ENCODE results near the gene LMOD1.

Gene LMOD1

DNA sequence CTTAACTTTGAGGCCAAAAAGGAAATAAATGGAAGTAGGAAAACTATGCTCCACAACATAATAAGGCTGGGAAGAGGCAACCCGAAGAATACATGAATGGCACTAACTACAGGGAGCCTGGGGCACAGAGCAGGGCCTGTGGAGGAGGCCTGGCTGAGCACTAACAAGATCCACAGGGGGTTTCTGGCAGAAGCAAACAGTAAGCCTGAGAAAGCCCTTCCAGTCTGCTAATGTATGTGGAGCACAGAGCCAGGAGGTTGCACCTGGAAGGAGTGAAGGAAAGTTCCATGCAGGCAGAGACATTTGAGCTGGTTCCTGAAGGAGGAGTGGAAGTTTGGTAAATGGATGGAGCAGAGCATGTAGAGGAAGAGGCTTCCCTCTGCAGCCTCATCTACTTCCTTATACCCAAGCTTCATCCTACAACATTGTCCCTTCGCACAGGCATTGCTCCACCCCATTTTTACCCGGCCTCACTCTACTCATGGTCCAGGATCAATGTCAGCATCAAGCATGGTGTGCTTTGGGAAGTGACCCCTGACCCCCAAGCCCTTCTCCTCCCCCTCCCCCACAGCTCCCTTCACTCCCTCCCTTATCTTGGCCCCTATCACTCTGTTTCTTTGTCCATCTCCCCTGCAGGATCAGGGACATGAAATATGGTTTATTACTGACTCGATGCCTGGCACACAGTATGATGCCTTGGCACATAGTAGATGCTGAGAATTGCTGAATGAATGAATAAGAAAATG is 34.3 kb downstream of the LMOD1 start:
- H3K4me3 Mint-ChIP-seq, result no peak overlapping the region
- H3K27me3 Mint-ChIP-seq (ENCODE audit: low read depth), result peaks cover 10% of the 10 kb centered on the region
- no peaks in the 10 kb centered on the region for H3K36me3 Mint-ChIP-seq (ENCODE audit: low read depth)
- H3K27ac Mint-ChIP-seq, result peak overlapping the region; percentile 64 to 91 (median 78)
- no peaks in the 10 kb centered on the region for H3K9me3 Mint-ChIP-seq
- TF ChIP-seq, protein P1, sequence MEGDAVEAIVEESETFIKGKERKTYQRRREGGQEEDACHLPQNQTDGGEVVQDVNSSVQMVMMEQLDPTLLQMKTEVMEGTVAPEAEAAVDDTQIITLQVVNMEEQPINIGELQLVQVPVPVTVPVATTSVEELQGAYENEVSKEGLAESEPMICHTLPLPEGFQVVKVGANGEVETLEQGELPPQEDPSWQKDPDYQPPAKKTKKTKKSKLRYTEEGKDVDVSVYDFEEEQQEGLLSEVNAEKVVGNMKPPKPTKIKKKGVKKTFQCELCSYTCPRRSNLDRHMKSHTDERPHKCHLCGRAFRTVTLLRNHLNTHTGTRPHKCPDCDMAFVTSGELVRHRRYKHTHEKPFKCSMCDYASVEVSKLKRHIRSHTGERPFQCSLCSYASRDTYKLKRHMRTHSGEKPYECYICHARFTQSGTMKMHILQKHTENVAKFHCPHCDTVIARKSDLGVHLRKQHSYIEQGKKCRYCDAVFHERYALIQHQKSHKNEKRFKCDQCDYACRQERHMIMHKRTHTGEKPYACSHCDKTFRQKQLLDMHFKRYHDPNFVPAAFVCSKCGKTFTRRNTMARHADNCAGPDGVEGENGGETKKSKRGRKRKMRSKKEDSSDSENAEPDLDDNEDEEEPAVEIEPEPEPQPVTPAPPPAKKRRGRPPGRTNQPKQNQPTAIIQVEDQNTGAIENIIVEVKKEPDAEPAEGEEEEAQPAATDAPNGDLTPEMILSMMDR (IDR thresholded peaks at IDR 0.05; ENCODE audit: unreplicated experiment in 3 of 3), result no peak
- peaks cover 44% of the 10 kb centered on the region for H3K4me1 Mint-ChIP-seq

DNA sequence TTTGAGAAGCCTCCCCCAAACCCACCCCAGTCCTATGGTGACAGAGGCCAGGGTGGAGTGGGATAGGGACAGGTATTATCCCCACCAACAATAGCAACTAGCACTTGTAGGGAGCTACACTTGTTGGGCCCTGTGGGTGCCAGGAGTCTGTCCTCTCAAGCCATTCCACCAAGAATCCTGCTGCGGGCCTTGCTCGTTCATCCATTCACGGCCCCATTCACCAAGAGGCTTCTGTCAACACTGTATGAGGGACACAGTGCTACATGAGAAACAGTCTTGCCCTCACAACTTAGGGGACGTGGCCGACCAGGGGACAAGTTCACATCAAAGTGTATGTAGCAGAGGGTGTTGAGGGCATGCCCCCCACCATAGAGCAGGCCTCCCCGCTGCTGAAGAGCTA is 38.7 kb downstream of the LMOD1 start:
- Mint-ChIP-seq H3K4me1 (peaks cover 40% of the 10 kb centered on the region), H3K36me3 (ENCODE audit: low read depth) (no peaks in the 10 kb centered on the region), H3K27me3 (ENCODE audit: low read depth) (peaks cover 10% of the 10 kb centered on the region), H3K27ac (peak overlapping the region in 2 of 3 experiments; percentile 53 to 81), H3K9me3 (no peaks in the 10 kb centered on the region), H3K4me3 (no peak overlapping the region)
- TF ChIP-seq, protein P1 (IDR thresholded peaks at IDR 0.05; ENCODE audit: unreplicated experiment in 3 of 3), result no peak

DNA sequence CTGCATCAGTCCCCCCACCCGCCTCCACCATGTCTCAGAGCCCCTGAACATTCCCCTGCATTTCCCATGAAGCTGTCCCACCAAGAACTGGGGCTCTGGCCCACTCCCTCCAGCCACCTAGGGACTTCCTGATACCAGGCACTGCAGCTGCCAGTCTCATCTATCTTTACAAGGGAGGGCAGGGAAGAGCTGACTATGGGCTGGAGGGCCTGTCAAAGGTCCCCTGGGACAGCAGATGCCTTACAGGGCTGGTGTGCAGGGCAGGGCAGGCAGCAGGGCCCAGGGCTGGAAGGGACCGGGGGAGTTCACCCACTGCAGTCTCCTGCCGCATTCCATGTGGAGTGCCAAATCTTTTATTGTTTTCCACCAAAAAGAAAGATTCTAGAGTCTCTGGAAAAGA is 40.0 kb downstream of the LMOD1 start:
- Mint-ChIP-seq H3K4me3 (no peak overlapping the region), H3K4me1 (peaks cover 32% of the 10 kb centered on the region), H3K9me3 (no peaks in the 10 kb centered on the region), H3K36me3 (ENCODE audit: low read depth) (no peaks in the 10 kb centered on the region), H3K27ac (peak overlapping the region in 2 of 3 experiments; percentile 74 to 96), H3K27me3 (ENCODE audit: low read depth) (peaks cover 10% of the 10 kb centered on the region)
- TF ChIP-seq, protein P1 (IDR thresholded peaks at IDR 0.05; ENCODE audit: unreplicated experiment in 3 of 3), result no peak

DNA sequence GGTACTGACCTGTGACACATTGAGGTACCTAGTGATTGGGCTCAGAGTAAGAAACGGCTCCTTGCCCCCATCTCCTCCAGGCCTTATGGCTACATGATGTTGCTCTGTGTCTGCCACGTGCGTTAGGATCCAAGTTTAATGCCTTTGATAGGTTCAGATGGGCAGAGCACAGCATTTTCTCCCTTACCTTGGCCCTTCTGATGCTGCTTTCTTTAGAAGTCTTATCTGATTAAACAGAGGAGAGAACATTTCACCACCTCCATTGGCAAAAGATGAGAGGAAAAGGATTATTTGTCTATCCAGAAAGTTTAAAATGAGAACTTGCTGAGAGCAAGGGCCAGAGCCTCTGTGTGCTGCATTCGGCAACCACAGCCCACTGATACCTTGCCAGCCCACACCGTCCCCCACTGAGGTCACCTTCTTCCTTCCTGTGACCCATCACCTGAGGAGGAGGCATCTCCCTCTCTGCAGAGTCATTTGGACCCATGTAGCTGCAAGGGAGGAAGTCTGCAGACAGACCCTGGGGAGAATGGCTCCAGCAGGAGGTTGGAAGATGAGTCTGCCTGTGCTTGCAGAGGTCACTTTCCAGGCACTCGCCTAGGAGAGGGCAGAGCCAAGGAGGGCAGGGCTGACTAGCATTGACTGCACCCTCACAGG is 41.0 kb downstream of the LMOD1 start:
- H3K4me1 Mint-ChIP-seq, result peaks cover 32% of the 10 kb centered on the region
- H3K9me3 Mint-ChIP-seq, result no peaks in the 10 kb centered on the region
- no peak overlapping the region for H3K4me3 Mint-ChIP-seq
- H3K36me3 Mint-ChIP-seq (ENCODE audit: low read depth), result peaks cover 4% of the 10 kb centered on the region
- peaks cover 10% of the 10 kb centered on the region for H3K27me3 Mint-ChIP-seq (ENCODE audit: low read depth)
- TF ChIP-seq, protein P1 (IDR thresholded peaks at IDR 0.05; ENCODE audit: unreplicated experiment in 3 of 3), result no peak
- peak overlapping the region; percentile 75 to 96 (median 96) for H3K27ac Mint-ChIP-seq

DNA sequence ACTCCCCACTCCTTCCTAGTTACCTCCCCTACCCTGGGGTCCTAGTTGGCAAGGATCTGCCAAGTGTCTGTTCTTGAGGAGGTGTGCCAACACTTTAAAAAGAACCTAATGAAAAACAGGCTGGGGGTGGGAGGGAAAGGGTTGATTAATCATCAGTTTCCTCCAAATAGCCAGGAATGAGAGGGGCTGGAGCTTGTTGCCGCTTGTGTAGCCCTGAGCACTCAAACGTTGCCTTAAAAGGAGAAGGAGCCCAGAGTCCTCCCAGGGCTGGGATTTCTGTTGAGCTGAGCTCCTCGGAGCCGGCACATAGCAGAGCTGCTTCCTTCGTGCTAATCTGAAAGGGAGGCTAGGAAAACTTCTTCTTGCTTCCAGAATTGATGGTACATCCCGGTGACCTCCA is 41.8 kb downstream of the LMOD1 start:
- Mint-ChIP-seq H3K4me3 (no peak overlapping the region), H3K4me1 (peaks cover 32% of the 10 kb centered on the region), H3K9me3 (no peaks in the 10 kb centered on the region), H3K27me3 (ENCODE audit: low read depth) (peaks cover 10% of the 10 kb centered on the region), H3K27ac (peak overlapping the region; percentile 72 to 96 (median 96)), H3K36me3 (ENCODE audit: low read depth) (peaks cover 8% of the 10 kb centered on the region)
- TF ChIP-seq, protein P1 (IDR thresholded peaks at IDR 0.05; ENCODE audit: unreplicated experiment in 3 of 3), result no peak
